ENCODE data around the gene NANOS2.
A peak's percentile ranks its signal among the peaks of the same experiment; 100 is the strongest.
"Not testable (repeated sequence)": the region's sequence is repeated elsewhere in the genome, so short reads cannot be mapped to it uniquely, and the experiment has no call there.

NANOS2 gene

GRCh38 chr19:45927565-45928261, 13.1 kb upstream of the NANOS2 start:
- peak; percentile 76 to 95 for DNase-seq

- no peak for DNase-seq
These were observed 10.4 kb upstream of the NANOS2 start for GRCh38 chr19:45924891-45925447.

DNA sequence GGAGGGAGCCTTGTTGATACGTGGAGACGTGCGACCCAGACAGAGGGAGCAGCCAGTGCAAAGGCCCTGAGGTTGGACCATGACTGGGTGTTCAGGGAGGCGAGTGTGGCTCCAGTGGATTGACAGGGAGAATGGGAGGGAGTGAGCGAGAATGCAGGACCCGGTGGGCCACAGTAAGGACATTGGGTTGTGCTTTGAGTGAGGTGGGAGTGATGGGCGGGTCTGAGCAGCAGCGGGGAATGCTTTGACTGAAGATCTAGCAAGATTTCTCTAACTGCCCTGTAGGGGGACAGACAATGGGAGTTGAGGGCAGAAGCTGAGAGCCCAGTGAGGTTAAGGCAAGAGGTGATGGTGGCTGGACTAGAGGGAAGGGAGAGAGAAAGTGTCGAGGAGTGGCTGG, 7.7 kb upstream of the NANOS2 start:
- no peak for DNase-seq

DNA sequence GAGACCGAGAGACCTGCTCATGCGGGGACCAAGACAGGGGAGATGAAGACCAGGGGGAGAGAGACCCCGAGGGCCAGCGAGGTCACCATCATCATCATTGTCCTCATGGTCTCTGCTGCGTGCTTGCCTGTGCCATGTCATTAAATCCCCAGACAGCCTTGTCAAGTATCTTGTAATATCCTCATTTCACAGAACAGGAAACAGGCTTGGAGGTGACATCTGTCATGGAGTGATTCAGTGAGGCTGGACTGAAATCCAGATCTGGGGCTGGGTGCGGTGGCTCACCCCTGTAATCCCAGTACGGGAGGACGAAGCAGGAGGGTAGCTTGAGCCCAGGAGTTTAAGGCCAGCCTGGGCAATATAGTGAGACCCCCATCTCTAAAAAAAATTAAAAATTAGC, 5.9 kb upstream of the NANOS2 start:
- no peak for DNase-seq

- DNase-seq = no peak
These were observed 5.1 kb upstream of the NANOS2 start for GRCh38 chr19:45919678-45920077.

GRCh38 chr19:45918721-45919120, 4.1 kb upstream of the NANOS2 start:
- no peak for DNase-seq

DNA sequence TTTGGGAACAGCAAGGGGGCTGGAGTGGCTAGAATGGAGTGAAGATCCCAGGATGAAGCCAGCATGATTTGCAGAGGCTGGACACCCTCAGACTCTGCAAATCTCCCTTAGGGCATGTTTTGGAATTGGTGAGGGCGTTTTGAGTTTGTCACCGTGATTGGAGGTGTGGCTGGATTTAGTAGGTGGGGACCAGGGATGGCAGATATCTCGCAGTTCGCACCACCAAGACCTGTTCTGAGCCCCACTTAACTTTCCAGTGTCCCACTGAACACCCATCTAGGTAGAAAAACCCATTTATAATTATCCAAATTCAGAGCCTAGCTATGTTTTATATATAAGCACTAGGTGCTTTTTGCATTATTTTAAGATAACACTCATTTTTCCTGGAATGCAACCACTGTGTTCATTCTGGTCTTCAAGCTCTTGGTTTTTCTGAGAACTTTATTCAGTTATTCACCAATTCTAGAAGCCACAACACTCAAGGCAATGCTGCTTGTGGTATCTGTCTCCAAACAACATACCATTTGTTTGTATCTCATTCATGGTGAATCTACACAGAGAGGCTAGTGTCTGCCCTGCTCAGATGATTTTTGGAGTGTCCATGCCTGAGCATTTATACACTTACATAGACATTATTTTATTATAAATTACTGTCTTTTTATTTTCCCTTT, 3.0 kb upstream of the NANOS2 start:
- no peak for DNase-seq

GRCh38 chr19:45911291-45911690, 3.3 kb downstream of the NANOS2 start:
- no peak for DNase-seq

DNA sequence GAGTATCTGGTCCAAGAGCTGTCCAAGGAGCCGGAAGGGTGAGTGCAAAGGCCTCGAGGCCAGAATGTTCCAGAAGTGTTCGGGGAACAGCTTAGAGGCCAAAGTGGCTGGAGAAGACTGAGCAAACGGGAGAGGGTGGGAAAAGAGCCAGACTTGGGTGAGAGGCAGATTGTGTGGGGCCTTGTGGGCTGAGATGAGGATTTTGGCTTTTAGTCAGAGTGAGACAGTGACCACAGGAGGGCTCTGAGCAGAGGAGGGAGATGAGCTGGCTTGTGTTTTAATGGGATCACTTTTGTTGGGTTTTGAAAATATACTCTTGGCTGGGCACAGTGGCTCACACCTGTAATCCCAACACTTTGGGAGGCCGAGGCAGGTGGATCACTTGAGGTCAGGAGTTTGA, 5.6 kb downstream of the NANOS2 start:
- no peak for DNase-seq

GRCh38 chr19:45906221-45906620, 8.4 kb downstream of the NANOS2 start:
- peak; percentile 13 to 59 for DNase-seq

DNA sequence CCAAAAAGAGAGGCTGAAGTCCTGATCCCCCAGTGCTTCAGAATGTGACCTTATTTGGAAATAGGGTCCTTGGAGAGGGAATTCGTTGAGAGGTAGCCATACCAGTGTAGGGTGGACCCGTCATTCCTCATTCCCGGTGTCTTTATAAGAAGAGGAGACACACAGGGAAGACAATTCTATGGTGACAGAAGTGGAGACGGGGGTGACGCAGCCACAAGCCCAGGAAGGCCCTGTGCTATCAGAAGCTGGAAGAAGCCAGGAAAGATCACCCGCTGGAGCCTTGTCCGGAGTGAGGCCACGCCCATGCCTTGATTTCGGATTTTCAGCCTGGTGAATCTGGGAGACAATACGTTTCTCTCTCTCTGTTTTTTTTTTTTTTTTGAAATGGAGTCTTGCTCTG, 9.6 kb downstream of the NANOS2 start:
- no peak for DNase-seq

GRCh38 chr19:45902651-45903625, 11.6 kb downstream of the NANOS2 start:
- DNase-seq = peak; percentile 95 to 100

GRCh38 chr19:45901912-45902650, 12.5 kb downstream of the NANOS2 start, which contains the start of gene MYPOP:
Gene MYPOP, minus strand, starts transcription at chr19:45902613. Its CDS starts 840 bp downstream, at chr19:45901773.
- no peak for DNase-seq

DNA sequence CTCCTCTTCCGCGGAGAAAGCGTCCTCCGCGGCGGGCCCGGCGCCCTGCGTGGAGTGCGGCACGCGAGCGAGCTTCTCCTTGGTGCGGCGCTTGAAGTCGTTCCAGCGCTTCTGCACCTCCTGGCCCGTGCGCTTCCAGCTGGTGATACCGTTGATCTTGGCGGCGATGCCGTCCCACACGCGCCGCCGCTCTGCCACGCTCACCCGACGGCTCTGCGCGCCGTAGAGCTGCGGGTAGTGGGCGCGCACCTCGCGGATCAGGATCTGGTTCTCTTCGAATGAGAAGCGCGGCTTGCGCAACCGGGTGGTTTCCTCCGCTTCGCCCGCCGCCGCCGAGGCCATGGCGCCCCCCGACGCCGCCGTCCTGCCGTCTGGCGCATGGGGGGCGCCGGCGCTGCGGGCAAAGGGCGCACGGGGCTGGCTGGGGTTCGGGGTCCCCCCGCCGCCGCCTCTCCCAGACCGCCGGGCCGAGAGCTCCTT, 13.1 kb downstream of the NANOS2 start:
- DNase-seq = peak; percentile 53 to 59

- DNase-seq = no peak
These were observed 13.7 kb downstream of the NANOS2 start for GRCh38 chr19:45900738-45901431.

DNA sequence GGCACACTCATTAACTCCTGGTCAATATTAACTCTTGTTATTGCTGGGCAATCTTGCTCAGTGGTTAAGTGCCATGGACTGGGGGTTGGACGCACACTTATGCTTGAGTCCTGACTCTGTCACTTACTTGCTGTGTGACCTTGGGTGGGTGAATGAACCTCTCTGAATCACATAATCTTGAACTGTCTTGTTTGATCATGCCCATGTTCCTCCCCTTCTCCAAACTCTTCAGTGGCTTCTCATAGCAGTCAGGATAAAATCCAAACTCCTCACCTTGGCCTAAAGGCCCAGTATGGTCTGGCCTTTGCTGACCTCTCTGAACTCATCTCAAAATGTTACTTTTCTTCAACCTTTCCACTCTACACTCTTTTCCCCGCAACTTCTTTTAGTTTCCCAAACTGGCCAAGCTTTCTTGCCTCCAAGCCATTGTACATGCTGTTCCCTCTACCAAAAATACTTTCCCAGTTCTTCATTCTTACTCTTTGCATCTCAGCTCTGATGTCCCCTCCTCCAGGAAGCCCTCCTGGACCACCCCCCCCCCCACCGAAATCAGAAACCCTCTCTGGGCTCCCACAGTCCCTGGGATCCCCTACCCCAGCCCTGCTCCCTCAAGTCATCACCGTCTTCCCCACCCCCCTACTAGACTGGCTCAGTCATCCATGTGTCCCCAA, 14.5 kb downstream of the NANOS2 start:
- DNase-seq = no peak

DNA sequence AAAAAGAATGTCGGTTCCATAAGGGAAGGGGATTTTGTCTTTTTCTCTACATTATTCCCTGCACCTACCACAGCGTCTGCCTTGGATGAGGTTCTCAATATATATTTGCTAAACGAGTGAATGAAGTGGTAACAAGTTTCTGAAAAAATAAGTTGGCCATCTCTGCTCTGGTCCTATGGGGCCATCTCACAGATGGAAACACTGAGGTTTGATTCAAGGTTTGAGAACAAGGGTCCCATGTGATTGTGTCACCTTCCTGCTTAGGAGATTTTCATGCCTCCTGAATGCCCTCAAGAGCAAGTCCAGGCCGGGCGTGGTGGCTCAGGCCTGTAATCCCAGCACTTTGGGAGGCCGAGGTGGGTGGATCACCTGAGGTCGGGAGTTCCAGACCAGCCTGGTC, 15.3 kb downstream of the NANOS2 start:
- no peak for DNase-seq

- peak; percentile 68 to 69 for DNase-seq
These were observed 17.2 kb downstream of the NANOS2 start for GRCh38 chr19:45897261-45897812.

DNA sequence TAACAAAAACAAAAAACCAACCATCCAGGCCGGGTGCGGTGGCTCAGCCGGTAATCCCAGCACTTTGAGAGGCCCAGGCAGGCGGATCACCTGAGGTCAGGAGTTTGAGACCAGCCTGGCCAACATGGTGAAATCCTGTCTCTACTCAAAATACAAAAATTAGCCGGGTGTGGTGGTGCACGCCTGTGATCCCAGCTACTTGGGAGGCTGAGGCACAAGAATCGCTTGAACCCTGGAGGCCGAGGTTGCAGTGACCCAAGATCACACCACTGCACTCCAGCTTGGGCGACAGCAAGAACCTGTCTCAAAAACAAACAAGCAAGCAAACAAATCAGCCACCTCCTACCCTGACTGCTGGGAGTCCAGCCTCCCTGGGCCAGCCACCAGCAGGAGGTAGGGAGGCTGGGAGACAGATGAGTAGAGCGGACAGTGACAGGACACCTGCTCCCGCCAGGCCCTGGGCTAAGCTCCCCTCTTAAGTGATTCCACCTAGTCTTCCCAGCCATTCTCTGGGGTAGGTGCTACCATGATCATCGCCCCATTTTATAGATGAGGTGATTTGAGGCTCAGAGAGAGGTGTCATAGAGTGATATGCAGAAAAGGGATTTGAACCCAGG, 18.5 kb downstream of the NANOS2 start:
- DNase-seq = not testable (repeated sequence)

DNA sequence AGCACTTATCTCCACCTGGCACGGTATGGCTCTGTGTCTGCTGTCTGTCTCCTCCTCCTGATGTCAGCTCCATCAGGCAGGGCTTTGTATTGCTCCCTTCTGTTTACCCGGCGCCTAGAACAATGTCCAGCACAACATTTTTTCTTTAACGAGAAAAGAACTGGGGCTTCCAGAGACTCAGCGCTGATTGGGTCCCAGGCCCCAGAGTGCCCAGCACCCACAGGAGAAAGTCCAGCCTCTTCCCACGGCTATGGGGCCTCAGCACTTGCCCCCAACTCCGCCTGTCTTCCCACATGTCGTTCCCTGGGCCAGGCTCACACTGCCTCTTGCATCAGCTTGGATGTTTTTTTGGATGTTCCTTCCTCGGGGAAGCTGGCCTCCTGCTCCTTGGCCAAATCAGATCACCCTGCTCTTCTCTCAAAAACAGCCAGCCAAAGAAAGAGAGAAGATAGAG, 19.0 kb downstream of the NANOS2 start:
- DNase-seq = no peak

All from inflammatory macrophage treated with lipopolysaccharide for 1 hour (primary cell).